Midbrain (tissue), 1 donor: ENCODE data around the gene DHRS7C.
A peak's percentile ranks its signal among the peaks of the same experiment; 100 is the strongest.

Experiments
- DNase-seq: peaks from one replicate; lab custom pipeline; 2025; lab: John Stamatoyannopoulos, UW

Gene DHRS7C

GRCh38 chr17:9766970-9767369 is 24.4 kb downstream of the DHRS7C start:
- no peak for DNase-seq

GRCh38 chr17:9765322-9765721 is 26.1 kb downstream of the DHRS7C start:
- DNase-seq, result no peak

GRCh38 chr17:9763643-9764042 is 27.7 kb downstream of the DHRS7C start:
- no peak for DNase-seq

- DNase-seq, result no peak
Measured at GRCh38 chr17:9760266-9760665, 31.1 kb downstream of the DHRS7C start.

- DNase-seq, result no peak
Measured at GRCh38 chr17:9755083-9755482, 36.3 kb downstream of the DHRS7C start.

GRCh38 chr17:9750524-9750923 is 40.9 kb downstream of the DHRS7C start:
- no peak for DNase-seq

- no peak for DNase-seq
Measured at GRCh38 chr17:9729735-9730420, 61.5 kb downstream of the DHRS7C start.

GRCh38 chr17:9729034-9729650 is 62.2 kb downstream of the DHRS7C start:
- peak; percentile 65 for DNase-seq

- DNase-seq, result no peak
Measured at GRCh38 chr17:9728564-9728963, 62.8 kb downstream of the DHRS7C start.

- no peak for DNase-seq
Measured at GRCh38 chr17:9728005-9728404, 63.4 kb downstream of the DHRS7C start.

GRCh38 chr17:9726291-9726690 is 65.1 kb downstream of the DHRS7C start:
- no peak for DNase-seq

- DNase-seq, result peak; percentile 50
Measured at GRCh38 chr17:9725575-9725974, 65.8 kb downstream of the DHRS7C start.
